Progenitor cell of endocrine pancreas (in vitro differentiated cells): Measurements from ENCODE around the gene NR2C1. TPM values are rescaled to one million over a fixed set of nuclear protein-coding genes. Genes with fewer than 3 reads are reported as not detected.

ENCODE experiments used
- DNase-seq: peaks from one replicate; pipeline ENCODE4 v3.0.0; 2021; ENCODE audit warnings: low spot score; ENCODE audit not compliant: unreplicated experiment
- H3K27ac Mint-ChIP-seq: 2 replicates; pipeline ENCODE4 v1.8.0; 2021; ENCODE audit warnings: mild to moderate bottlenecking, moderate library complexity, mixed read lengths
- H3K27me3 Mint-ChIP-seq: 2 replicates; pipeline ENCODE4 v1.8.0; 2021; ENCODE audit warnings: mixed read lengths
- H3K36me3 Mint-ChIP-seq: 2 replicates; pipeline ENCODE4 v1.8.0; 2022; ENCODE audit warnings: mixed read lengths; ENCODE audit not compliant: insufficient read depth
- H3K4me1 Mint-ChIP-seq: 2 replicates; pipeline ENCODE4 v1.8.0; 2021; ENCODE audit warnings: low read depth, mixed read lengths
- H3K4me3 Mint-ChIP-seq: 2 replicates; pipeline ENCODE4 v1.8.0; 2021; ENCODE audit warnings: low read depth, mild to moderate bottlenecking, moderate library complexity, mixed read lengths
- H3K9me3 Mint-ChIP-seq: 2 replicates; pipeline ENCODE4 v1.8.0; 2021; ENCODE audit warnings: low read depth, mixed read lengths
- total RNA-seq: library from RNA; stranded (reverse); gene quantifications from 2 replicates; pipeline ENCODE4 v1.2.1, GENCODE V29; 2021
- TF ChIP-seq, protein P1 (sequence below): fragments of 200-600 bp; sonication (generic); IDR thresholded peaks from one replicate; pipeline ENCODE4 v1.5.0; 2021; ENCODE audit warnings: antibody characterized with exemption, mild to moderate bottlenecking; ENCODE audit not compliant: unreplicated experiment

Gene NR2C1
- total RNA-seq, 1 donor from 2014 or later: 58.9 TPM

DNA sequence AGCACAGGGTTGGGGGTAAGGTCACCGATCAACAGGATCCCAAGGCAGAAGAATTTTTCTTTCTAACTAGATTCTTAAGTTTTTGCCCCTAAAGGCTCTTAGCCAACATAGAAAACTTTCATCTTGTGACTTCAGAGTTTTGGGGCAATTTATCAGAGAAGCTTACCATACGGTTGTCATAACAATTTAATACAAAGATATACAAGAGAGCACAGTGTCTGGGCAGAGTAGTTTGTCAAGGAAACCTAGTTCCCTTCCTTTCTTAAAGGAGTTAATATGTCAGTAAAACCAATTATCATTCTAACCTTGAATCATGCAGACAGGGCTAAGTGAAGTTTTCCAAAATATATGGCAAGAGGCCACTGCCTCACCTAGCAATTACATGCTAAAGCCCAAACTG is 18.4 kb downstream of the NR2C1 start:
- no peak for DNase-seq
- Mint-ChIP-seq H3K27ac (no peak overlapping the region), H3K36me3 (peaks cover 16% of the 10 kb centered on the region), H3K4me3 (no peak overlapping the region), H3K9me3 (no peaks in the 10 kb centered on the region), H3K4me1 (no peaks in the 10 kb centered on the region), H3K27me3 (no peaks in the 10 kb centered on the region)
- TF ChIP-seq, protein P1, sequence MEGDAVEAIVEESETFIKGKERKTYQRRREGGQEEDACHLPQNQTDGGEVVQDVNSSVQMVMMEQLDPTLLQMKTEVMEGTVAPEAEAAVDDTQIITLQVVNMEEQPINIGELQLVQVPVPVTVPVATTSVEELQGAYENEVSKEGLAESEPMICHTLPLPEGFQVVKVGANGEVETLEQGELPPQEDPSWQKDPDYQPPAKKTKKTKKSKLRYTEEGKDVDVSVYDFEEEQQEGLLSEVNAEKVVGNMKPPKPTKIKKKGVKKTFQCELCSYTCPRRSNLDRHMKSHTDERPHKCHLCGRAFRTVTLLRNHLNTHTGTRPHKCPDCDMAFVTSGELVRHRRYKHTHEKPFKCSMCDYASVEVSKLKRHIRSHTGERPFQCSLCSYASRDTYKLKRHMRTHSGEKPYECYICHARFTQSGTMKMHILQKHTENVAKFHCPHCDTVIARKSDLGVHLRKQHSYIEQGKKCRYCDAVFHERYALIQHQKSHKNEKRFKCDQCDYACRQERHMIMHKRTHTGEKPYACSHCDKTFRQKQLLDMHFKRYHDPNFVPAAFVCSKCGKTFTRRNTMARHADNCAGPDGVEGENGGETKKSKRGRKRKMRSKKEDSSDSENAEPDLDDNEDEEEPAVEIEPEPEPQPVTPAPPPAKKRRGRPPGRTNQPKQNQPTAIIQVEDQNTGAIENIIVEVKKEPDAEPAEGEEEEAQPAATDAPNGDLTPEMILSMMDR: no peak

DNA sequence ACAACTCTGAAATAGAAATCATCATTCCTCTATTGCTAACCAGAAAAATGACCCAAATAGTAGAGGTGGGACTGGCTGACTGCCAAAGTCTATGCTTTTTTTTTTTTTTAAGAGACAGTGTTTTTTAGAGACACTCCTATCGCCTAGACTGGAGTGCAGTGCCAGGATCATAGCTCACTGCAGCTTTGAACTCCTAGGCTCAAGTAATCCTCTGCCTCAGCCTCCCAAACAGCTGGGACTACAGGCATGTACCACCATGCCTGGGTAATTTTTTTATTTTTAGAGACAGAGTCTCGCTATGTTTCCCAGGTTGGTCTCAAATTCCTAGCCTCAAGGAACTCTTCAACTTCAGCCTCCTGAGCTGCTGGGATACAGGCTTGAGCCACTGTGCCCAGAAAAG is 19.2 kb downstream of the NR2C1 start:
- Mint-ChIP-seq H3K27me3 (no peaks in the 10 kb centered on the region), H3K4me3 (no peak overlapping the region), H3K4me1 (no peaks in the 10 kb centered on the region), H3K27ac (no peak overlapping the region), H3K9me3 (no peaks in the 10 kb centered on the region), H3K36me3 (peaks cover 16% of the 10 kb centered on the region)
- DNase-seq: no peak
- TF ChIP-seq, protein P1: no peak

DNA sequence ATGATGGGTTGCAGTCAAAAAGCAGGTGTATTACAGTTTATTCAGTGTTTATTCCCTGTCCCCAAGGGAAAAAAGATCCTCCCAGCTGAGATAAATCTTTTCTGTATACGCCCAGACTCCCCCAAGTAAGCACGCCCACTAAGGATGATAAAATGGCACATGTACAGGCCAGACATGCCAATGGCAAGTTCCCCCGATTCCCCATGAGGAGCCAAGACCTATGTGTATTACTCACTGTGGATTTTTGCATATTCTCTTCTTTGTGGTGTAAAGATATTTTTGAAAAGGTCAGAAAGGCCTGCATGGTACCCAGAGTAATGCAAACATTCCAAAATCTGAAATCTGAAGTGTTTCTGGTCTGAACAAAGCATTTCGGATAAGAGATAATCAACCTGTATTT is 22.2 kb downstream of the NR2C1 start:
- Mint-ChIP-seq H3K27ac (peak overlapping the region; percentile 30), H3K27me3 (no peaks in the 10 kb centered on the region), H3K4me3 (no peak overlapping the region), H3K9me3 (no peaks in the 10 kb centered on the region), H3K4me1 (no peaks in the 10 kb centered on the region), H3K36me3 (peaks cover 13% of the 10 kb centered on the region)
- TF ChIP-seq, protein P1: no peak
- no peak for DNase-seq

DNA sequence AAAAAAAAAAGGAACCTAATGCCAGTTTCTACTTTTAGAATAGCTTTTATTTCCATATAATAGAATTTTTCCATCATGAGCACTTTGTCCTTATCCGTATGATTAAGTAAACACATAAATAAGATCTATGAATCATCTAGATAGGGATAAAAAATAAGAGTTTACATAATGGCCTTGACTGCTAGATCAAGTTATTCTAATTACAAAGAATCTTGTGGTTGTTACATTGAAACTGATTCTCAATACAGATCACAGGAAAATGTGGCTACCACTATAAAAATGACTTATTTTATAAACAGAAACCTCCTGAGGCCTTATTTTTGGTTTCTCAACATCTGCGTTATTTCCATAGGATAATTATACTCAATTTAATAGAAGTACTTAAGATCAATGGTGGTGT is 35.5 kb downstream of the NR2C1 start:
- Mint-ChIP-seq H3K27me3 (no peaks in the 10 kb centered on the region), H3K4me3 (no peak overlapping the region), H3K9me3 (no peaks in the 10 kb centered on the region), H3K4me1 (no peaks in the 10 kb centered on the region), H3K36me3 (peaks cover 14% of the 10 kb centered on the region), H3K27ac (no peak overlapping the region)
- no peak for DNase-seq
- TF ChIP-seq, protein P1: no peak

DNA sequence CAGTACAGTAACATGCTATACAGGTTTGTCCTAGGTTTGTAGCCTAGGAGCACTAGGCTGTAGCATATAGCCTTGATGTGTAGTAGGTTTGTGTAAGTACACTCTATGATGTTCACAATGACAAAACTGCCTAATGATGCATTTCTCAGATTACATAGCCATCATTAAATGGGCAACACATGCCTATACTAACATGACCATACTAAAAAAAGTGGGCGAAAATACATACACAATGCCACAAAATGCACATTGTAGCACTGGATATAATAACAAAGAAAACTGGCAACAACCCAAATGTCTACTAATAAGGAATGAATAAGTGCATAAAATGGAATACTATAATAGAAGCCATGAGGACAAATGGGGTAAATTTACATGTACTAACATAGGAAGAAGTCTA is 38.7 kb downstream of the NR2C1 start:
- TF ChIP-seq, protein P1: no peak
- H3K27ac Mint-ChIP-seq: no peak overlapping the region
- peaks cover 10% of the 10 kb centered on the region for H3K36me3 Mint-ChIP-seq

More for the DNA sequence above, 38.7 kb downstream of the NR2C1 start:
- no peaks in the 10 kb centered on the region for H3K9me3 Mint-ChIP-seq
- no peak for DNase-seq
- H3K4me1 Mint-ChIP-seq: no peaks in the 10 kb centered on the region
- H3K27me3 Mint-ChIP-seq: no peaks in the 10 kb centered on the region
- H3K4me3 Mint-ChIP-seq: no peak overlapping the region
